Measurements from ENCODE around the gene FHL3. TPM values are rescaled to one million over a fixed set of nuclear protein-coding genes. Genes with fewer than 3 reads are reported as not detected.

The FHL3 gene
- total and polyA plus RNA-seq, 2 of the 8 experiments (the other 6 are each of a cell fraction or from before 2014, with no cell fraction given), result 14.3 to 35.6 TPM

- TF ChIP-seq, protein P1, sequence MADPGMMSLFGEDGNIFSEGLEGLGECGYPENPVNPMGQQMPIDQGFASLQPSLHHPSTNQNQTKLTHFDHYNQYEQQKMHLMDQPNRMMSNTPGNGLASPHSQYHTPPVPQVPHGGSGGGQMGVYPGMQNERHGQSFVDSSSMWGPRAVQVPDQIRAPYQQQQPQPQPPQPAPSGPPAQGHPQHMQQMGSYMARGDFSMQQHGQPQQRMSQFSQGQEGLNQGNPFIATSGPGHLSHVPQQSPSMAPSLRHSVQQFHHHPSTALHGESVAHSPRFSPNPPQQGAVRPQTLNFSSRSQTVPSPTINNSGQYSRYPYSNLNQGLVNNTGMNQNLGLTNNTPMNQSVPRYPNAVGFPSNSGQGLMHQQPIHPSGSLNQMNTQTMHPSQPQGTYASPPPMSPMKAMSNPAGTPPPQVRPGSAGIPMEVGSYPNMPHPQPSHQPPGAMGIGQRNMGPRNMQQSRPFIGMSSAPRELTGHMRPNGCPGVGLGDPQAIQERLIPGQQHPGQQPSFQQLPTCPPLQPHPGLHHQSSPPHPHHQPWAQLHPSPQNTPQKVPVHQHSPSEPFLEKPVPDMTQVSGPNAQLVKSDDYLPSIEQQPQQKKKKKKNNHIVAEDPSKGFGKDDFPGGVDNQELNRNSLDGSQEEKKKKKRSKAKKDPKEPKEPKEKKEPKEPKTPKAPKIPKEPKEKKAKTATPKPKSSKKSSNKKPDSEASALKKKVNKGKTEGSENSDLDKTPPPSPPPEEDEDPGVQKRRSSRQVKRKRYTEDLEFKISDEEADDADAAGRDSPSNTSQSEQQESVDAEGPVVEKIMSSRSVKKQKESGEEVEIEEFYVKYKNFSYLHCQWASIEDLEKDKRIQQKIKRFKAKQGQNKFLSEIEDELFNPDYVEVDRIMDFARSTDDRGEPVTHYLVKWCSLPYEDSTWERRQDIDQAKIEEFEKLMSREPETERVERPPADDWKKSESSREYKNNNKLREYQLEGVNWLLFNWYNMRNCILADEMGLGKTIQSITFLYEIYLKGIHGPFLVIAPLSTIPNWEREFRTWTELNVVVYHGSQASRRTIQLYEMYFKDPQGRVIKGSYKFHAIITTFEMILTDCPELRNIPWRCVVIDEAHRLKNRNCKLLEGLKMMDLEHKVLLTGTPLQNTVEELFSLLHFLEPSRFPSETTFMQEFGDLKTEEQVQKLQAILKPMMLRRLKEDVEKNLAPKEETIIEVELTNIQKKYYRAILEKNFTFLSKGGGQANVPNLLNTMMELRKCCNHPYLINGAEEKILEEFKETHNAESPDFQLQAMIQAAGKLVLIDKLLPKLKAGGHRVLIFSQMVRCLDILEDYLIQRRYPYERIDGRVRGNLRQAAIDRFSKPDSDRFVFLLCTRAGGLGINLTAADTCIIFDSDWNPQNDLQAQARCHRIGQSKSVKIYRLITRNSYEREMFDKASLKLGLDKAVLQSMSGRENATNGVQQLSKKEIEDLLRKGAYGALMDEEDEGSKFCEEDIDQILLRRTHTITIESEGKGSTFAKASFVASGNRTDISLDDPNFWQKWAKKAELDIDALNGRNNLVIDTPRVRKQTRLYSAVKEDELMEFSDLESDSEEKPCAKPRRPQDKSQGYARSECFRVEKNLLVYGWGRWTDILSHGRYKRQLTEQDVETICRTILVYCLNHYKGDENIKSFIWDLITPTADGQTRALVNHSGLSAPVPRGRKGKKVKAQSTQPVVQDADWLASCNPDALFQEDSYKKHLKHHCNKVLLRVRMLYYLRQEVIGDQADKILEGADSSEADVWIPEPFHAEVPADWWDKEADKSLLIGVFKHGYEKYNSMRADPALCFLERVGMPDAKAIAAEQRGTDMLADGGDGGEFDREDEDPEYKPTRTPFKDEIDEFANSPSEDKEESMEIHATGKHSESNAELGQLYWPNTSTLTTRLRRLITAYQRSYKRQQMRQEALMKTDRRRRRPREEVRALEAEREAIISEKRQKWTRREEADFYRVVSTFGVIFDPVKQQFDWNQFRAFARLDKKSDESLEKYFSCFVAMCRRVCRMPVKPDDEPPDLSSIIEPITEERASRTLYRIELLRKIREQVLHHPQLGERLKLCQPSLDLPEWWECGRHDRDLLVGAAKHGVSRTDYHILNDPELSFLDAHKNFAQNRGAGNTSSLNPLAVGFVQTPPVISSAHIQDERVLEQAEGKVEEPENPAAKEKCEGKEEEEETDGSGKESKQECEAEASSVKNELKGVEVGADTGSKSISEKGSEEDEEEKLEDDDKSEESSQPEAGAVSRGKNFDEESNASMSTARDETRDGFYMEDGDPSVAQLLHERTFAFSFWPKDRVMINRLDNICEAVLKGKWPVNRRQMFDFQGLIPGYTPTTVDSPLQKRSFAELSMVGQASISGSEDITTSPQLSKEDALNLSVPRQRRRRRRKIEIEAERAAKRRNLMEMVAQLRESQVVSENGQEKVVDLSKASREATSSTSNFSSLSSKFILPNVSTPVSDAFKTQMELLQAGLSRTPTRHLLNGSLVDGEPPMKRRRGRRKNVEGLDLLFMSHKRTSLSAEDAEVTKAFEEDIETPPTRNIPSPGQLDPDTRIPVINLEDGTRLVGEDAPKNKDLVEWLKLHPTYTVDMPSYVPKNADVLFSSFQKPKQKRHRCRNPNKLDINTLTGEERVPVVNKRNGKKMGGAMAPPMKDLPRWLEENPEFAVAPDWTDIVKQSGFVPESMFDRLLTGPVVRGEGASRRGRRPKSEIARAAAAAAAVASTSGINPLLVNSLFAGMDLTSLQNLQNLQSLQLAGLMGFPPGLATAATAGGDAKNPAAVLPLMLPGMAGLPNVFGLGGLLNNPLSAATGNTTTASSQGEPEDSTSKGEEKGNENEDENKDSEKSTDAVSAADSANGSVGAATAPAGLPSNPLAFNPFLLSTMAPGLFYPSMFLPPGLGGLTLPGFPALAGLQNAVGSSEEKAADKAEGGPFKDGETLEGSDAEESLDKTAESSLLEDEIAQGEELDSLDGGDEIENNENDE (IDR thresholded peaks at IDR 0.05; ENCODE audit: insufficient replicate concordance, low read length), result no peak
- TF ChIP-seq CREB1 (IDR thresholded peaks at IDR 0.05) (no peak), NRF1 (IDR thresholded peaks at IDR 0.05; ENCODE audit: low read depth, low read length) (no peak)
These were observed 33.5 kb upstream of the FHL3 start (continued) for GRCh38 chr1:38038861-38039260.
